D721Med (cell line): Measurements from ENCODE around the gene DMRT1.

Experiments
- DNase-seq: peaks from one replicate; pipeline ENCODE4 v3.0.0; 2011; ENCODE audit warnings: low spot score; ENCODE audit not compliant: insufficient read length
- FAIRE-seq: peaks from 2 replicates; lab custom pipeline; 2011; peaks lifted over from hg19 to GRCh38; lab: Jason Lieb, UNC
- CTCF ChIP-seq: IDR thresholded peaks from 2 replicates; pipeline ENCODE4 v1.5.1; 2012; ENCODE audit warnings: mild to moderate bottlenecking, control low read depth; ENCODE audit not compliant: insufficient read depth; ENCODE audit errors: missing control alignments

Gene DMRT1

DNA sequence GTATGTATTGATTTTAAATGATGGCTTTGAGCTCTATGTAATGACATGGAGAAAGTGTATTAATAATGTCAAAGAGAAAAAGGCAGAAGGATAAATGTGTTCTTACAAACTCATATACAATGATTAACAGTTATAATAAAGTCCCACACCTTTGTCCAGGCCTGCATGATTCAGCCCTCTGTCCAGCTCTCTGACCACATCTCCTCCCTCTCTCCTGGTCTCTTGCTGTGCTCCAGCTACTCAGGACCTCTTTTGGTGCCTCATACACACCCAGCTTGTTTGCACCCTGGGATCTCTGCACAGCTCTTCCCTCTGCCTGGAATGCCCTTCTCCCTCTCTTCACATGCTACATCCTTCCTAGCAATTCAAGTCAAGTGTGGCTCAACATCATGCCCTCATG is 37.5 kb upstream of the DMRT1 start:
- FAIRE-seq, result no peak
- no peak for TF ChIP-seq CTCF

GRCh38 chr9:805151-805550 is 36.3 kb upstream of the DMRT1 start:
- FAIRE-seq, result no peak
- no peak for TF ChIP-seq CTCF
- no peak for DNase-seq

More for the DNA sequence above, 37.5 kb upstream of the DMRT1 start:
- DNase-seq, result no peak

DNA sequence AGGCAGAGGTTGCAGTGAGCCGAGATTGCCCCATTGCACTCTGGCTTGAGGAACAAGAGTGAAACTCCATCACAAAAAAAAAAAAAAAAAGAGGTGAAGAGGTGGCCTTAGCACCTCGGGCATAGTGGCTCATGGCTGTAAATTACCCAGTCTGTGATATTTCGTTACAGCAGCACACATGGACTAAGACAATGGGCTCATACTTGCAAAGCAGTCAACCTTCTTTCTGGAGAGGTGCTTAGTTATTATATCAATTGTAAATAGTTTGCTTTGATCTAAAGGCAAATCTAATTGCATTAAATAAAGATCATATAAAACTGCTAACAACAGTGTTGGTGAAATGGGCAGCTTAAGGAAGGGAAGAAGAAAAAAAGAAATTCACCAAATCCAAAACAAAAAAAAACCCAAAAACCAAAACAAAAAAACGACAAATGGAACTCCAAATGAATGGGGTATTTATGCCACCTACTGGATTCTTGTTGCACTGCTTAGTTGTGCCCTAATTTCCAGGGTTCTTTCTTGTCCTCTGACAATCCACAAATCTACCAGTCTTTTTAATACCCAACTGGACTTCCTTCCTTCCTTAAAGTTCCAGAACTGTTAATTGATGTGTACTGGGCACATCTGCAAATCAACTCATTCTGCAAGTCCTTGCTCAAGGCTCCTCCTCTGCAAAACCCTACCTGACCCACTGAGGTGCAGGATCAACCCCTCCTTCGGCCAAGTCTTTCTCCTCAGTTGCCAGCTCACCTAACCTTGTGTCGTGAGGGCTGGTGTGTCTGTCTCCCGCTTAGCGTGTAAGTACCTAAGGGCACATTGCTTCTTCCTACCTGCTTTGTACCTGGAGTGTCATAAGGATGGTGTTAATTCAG is 35.0 kb upstream of the DMRT1 start:
- TF ChIP-seq CTCF, result peak; percentile 64
- FAIRE-seq (peak; percentile 56), DNase-seq (no peak)

DNA sequence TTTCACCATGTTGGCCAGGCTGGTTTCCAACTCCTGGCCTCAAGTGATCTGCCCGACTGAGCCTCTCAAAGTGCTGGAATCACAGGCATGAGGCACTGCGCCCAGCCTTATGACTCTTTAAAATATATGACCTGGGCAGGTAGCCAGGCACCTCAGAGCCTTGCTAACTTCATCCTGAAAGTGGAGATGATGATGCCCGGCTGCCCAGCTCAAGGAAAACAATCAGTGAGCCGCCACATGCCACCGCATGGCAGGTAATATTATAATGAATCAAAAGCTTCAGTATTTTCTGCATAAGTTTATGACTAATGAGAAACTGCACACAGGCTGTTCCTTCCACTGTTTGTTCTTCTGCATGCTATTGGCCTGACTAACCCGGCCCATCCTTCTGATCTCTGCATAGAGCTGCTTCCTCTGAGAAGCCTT is 30.4 kb upstream of the DMRT1 start:
- FAIRE-seq, result no peak
- DNase-seq, result no peak
- TF ChIP-seq CTCF, result no peak

DNA sequence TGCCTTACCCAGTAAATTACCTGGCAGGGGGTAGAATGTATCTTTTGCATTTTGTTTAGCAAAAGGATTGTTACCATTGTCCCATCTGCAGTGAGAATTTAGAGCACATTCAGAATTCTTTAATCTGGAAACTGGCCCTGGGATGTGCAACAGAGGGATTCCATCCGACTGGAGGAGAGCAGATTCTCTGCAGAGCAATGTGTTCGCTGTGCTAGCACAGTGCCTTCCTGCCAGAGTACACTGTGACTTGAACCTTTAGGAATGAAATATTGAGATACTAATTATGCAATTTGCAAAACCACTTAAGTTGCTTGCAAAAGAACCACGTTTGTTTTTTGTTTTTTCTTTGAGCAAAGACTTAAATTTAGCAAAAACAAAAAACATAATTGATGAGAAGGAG is 22.5 kb upstream of the DMRT1 start:
- DNase-seq (no peak), FAIRE-seq (no peak)
- no peak for TF ChIP-seq CTCF

DNA sequence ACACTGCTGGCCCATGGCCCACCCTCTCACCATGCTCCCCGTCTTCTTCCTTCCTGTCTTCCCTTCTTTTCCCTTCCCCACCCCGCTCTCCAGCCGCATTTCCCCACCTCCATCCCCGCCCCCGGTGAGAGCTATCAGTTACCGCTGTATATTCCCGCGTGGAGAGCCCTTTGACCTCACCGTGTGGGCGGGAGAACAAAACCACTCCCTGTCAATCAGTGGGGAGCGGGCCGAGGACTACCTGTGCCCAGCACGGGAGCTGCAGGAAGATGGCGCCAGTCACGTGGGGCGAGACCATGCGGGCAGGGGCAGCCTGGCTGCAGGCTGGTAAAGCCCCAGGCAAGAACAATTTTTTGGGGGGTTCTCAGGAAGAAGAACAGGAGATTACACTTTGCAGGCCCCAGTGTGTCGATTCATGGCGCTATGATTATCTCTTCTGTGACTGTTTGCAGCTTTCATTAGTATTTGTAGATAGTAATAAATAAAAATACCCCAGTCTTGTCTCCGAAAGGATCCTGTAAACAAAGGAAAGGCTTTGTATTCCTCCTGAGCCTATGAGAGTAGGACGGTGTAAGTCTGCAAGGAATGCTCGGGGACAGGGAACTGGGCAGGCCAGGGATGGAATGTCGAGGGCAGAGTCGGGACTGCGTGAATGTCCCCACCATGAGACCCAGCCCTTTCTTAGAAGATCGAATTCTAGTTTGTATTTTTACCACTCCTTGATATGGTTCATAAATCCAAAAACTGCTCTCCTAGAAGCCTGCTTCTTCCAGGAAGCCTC is 14.8 kb upstream of the DMRT1 start:
- no peak for DNase-seq
- no peak for TF ChIP-seq CTCF
- FAIRE-seq, result no peak
